GM19397 (cell line): ENCODE measurements around the gene KLF9.
A peak's percentile ranks its signal among the peaks of the same experiment; 100 is the strongest.

ENCODE experiments used
- ATAC-seq: cut with Tn5 transposase; IDR thresholded peaks from one replicate; pipeline ENCODE4 v1.9.1; 2021; ENCODE audit warnings: mild to moderate bottlenecking, moderate library complexity; ENCODE audit not compliant: unreplicated experiment

The KLF9 gene

GRCh38 chr9:70413799-70414775 lies at the start of gene KLF9:
Gene KLF9, minus strand, starts transcription at chr9:70414657. Its CDS starts 1,294 bp downstream, at chr9:70413363.
- ATAC-seq, result peak; percentile 61

GRCh38 chr9:70463877-70464276 lies 49.4 kb upstream of the KLF9 start:
- ATAC-seq, result no peak

GRCh38 chr9:70462300-70462699 lies 47.8 kb upstream of the KLF9 start:
- no peak for ATAC-seq

- ATAC-seq, result no peak
Measured at GRCh38 chr9:70457235-70457634, 42.8 kb upstream of the KLF9 start.

- ATAC-seq, result no peak
Measured at GRCh38 chr9:70455993-70456704, 41.7 kb upstream of the KLF9 start.

GRCh38 chr9:70452365-70452764 lies 37.9 kb upstream of the KLF9 start:
- no peak for ATAC-seq

- no peak for ATAC-seq
Measured at GRCh38 chr9:70451765-70452164, 37.3 kb upstream of the KLF9 start.

- ATAC-seq, result no peak
Measured at GRCh38 chr9:70450738-70451137, 36.3 kb upstream of the KLF9 start.

GRCh38 chr9:70449461-70449860 lies 35.0 kb upstream of the KLF9 start:
- no peak for ATAC-seq

GRCh38 chr9:70448919-70449318 lies 34.5 kb upstream of the KLF9 start:
- ATAC-seq, result no peak

GRCh38 chr9:70444904-70445303 lies 30.4 kb upstream of the KLF9 start:
- ATAC-seq, result no peak

- ATAC-seq, result no peak
Measured at GRCh38 chr9:70442328-70442848, 27.9 kb upstream of the KLF9 start.

GRCh38 chr9:70441622-70442021 lies 27.2 kb upstream of the KLF9 start:
- ATAC-seq, result no peak

GRCh38 chr9:70439991-70440706 lies 25.7 kb upstream of the KLF9 start:
- ATAC-seq, result no peak

GRCh38 chr9:70438341-70438928 lies 24.0 kb upstream of the KLF9 start:
- ATAC-seq, result no peak

GRCh38 chr9:70435948-70436347 lies 21.5 kb upstream of the KLF9 start:
- no peak for ATAC-seq

GRCh38 chr9:70429899-70430298 lies 15.4 kb upstream of the KLF9 start:
- no peak for ATAC-seq

- no peak for ATAC-seq
Measured at GRCh38 chr9:70428781-70429180, 14.3 kb upstream of the KLF9 start.

- ATAC-seq, result no peak
Measured at GRCh38 chr9:70427161-70427945, 12.9 kb upstream of the KLF9 start.

GRCh38 chr9:70425192-70425591 lies 10.7 kb upstream of the KLF9 start:
- ATAC-seq, result no peak
